B cell (primary cell): Measurements from ENCODE around the gene KRT39. TPM values are rescaled to one million over a fixed set of nuclear protein-coding genes. Genes with fewer than 3 reads are reported as not detected.

Source experiments
- ATAC-seq: fragments of 200-7000 bp; cut with Tn5 transposase; one replicate; pipeline ENCODE4 v1.10.0; 2021; ENCODE audit warnings: low read depth, mild to moderate bottlenecking, moderate number of reproducible peaks, moderate library complexity
- CTCF ChIA-PET: fragments of 350-600 bp; sonication (Branson Sonifier 250); formaldehyde crosslinking; loops from one replicate; lab custom pipeline; 2021; ENCODE audit warnings: antibody characterized with exemption, inconsistent platforms; lab: Charles Lee
- POLR2A ChIA-PET: fragments of 350-600 bp; sonication (Branson Sonifier 250); formaldehyde crosslinking; loops from one replicate; lab custom pipeline; 2021; ENCODE audit warnings: antibody characterized with exemption; lab: Charles Lee
- DNase-seq: peaks from one replicate; pipeline ENCODE4 v3.0.0; 2013
- H2AFZ ChIP-seq: 2 replicates; pipeline ENCODE4 v1.6.1; 2012; ENCODE audit warnings: mild to moderate bottlenecking, low read depth, low read length; ENCODE audit not compliant: insufficient read depth, poor library complexity, severe bottlenecking
- H3K27ac ChIP-seq, 2 donors: 1 replicate in 1 of 2; 2 replicates in 1 of 2; pipeline ENCODE4 v1.5.1; 2012 to 2013; ENCODE audit warnings: low read length in 2 of 2, mild to moderate bottlenecking in 2 of 2, moderate library complexity in 1 of 2
- H3K27me3 ChIP-seq, 4 experiments: fragments of 200-600 bp in 1 of 4; sonication (generic) in 1 of 4; replicated peaks in 1 of 4; 1 replicate in 2 of 4; 2 replicates in 2 of 4; pipeline versions ENCODE4 v1.6.1 to v1.7.0; 2013 to 2016; ENCODE audit warnings: low read length in 3 of 4, mild to moderate bottlenecking in 2 of 4, mixed read lengths in 1 of 4, moderate library complexity in 1 of 4; ENCODE audit not compliant: insufficient read depth in 4 of 4, control insufficient read depth in 3 of 4; ENCODE audit errors: control extremely low read depth in 1 of 4
- H3K36me3 ChIP-seq, 2 experiments: replicated peaks in 1 of 2; 1 replicate in 1 of 2; 2 replicates in 1 of 2; pipeline versions ENCODE4 v1.6.1 to v1.7.1; 2013; ENCODE audit warnings: low read length in 1 of 2; ENCODE audit not compliant: insufficient read depth in 2 of 2, control insufficient read depth in 1 of 2; ENCODE audit errors: control extremely low read depth in 1 of 2, extremely low read depth in 1 of 2
- H3K4me1 ChIP-seq, 2 donors: fragments of 200-600 bp in 1 of 2; sonication (generic) in 1 of 2; 1 replicate in 1 of 2; 2 replicates in 1 of 2; pipeline versions ENCODE4 v1.5.1 to v1.6.1; 2013 to 2017; ENCODE audit warnings: low read length in 2 of 2; ENCODE audit not compliant: control insufficient read depth in 2 of 2, insufficient read depth in 2 of 2
- H3K4me2 ChIP-seq: replicated peaks from 2 replicates; pipeline ENCODE3; 2012; ENCODE audit warnings: mild to moderate bottlenecking, low read depth, low read length; ENCODE audit not compliant: poor library complexity, severe bottlenecking
- H3K4me3 ChIP-seq, 5 experiments: fragments of 200-600 bp in 1 of 5; sonication (generic) in 1 of 5; 1 replicate in 3 of 5; 2 replicates in 2 of 5; pipeline versions ENCODE4 v1.5.1 to v1.7.0; 2011 to 2016; ENCODE audit warnings: low read length in 4 of 5, mild to moderate bottlenecking in 4 of 5, low read depth in 2 of 5, control low read depth in 1 of 5, moderate library complexity in 1 of 5; ENCODE audit not compliant: insufficient read depth in 1 of 5; ENCODE audit errors: control extremely low read depth in 1 of 5, extremely low read depth in 1 of 5
- H3K79me2 ChIP-seq: fragments of 200-600 bp; sonication (generic); one replicate; pipeline ENCODE4 v1.6.0; 2016; ENCODE audit warnings: low read length; ENCODE audit not compliant: control insufficient read depth, insufficient read depth
- H3K9ac ChIP-seq: fragments of 200-600 bp; sonication (generic); 2 replicates; pipeline ENCODE4 v1.6.1; 2017; ENCODE audit warnings: mild to moderate bottlenecking, low read length, moderate library complexity
- H3K9me3 ChIP-seq, 3 donors: one replicate each; pipeline versions ENCODE4 v1.6.1 to v1.7.1; 2013; ENCODE audit warnings: low read length in 2 of 3; ENCODE audit not compliant: control insufficient read depth in 2 of 3, insufficient read depth in 1 of 3; ENCODE audit errors: control extremely low read depth in 1 of 3
- H4K20me1 ChIP-seq: 2 replicates; pipeline ENCODE4 v1.6.0; 2012; ENCODE audit warnings: mild to moderate bottlenecking, low read length; ENCODE audit not compliant: insufficient read depth, control insufficient read depth, poor library complexity, severe bottlenecking
- H3K27ac Mint-ChIP-seq: one replicate; pipeline ENCODE4 v1.8.0; 2021; ENCODE audit warnings: mixed read lengths
- H3K27me3 Mint-ChIP-seq: one replicate; pipeline ENCODE4 v1.8.0; 2021; ENCODE audit warnings: mixed read lengths
- H3K4me1 Mint-ChIP-seq: one replicate; pipeline ENCODE4 v1.8.0; 2021; ENCODE audit warnings: mixed read lengths
- H3K4me3 Mint-ChIP-seq: one replicate; pipeline ENCODE4 v1.8.0; 2021; ENCODE audit warnings: mixed read lengths
- H3K9me3 Mint-ChIP-seq: one replicate; pipeline ENCODE4 v1.8.0; 2022; ENCODE audit warnings: mixed read lengths; ENCODE audit not compliant: insufficient read depth
- CTCF ChIP-seq: fragments of 200-600 bp; IDR thresholded peaks from one replicate; pipeline ENCODE4 v1.8.0; 2022; ENCODE audit warnings: antibody characterized with exemption, mild to moderate bottlenecking
- EZH2 ChIP-seq: IDR thresholded peaks from 2 replicates; pipeline ENCODE4 v1.6.1; 2012; ENCODE audit warnings: borderline replicate concordance, low read depth, mild to moderate bottlenecking, moderate library complexity, low read length; ENCODE audit not compliant: insufficient read depth, poor library complexity, severe bottlenecking
- WGBS: methylation state at CpG from one replicate; pipeline ENCODE4 v1.1.5; 2013; ENCODE audit warnings: missing lambda C conversion rate; ENCODE audit not compliant: insufficient coverage; 5-methylcytosine and 5-hydroxymethylcytosine counted together
- intact Hi-C: fragments of 100-400 bp; cut with micrococcal nuclease; formaldehyde crosslinking; loops from one replicate; pipeline ENCODE4 v1.10.0; 2022
- polyA plus RNA-seq: library from polyadenylated mRNA; depleted of rRNA; stranded (reverse); fragments of >200 nt; gene quantifications from 2 replicates; pipeline ENCODE4 v1.2.3, GENCODE V29; 2012
- total RNA-seq, 2 donors: library from RNA; stranded (reverse); fragments of 120-200 nt in 1 of 2; gene quantifications; 1 replicate in 1 of 2; 2 replicates in 1 of 2; pipeline versions ENCODE4 v1.2.3 to v1.2.4, GENCODE V29; 2013 to 2022

The KRT39 gene
- total and polyA plus RNA-seq, 2 donors (not counting 1 experiment from before 2014, with no cell fraction given), result not detected

GRCh38 chr17:40995116-40995515 is 28.4 kb upstream of the KRT39 start:
- peaks cover 0 to 10% (median 6%) of the 10 kb centered on the region in 4 experiments for H3K27me3 ChIP-seq
- Mint-ChIP-seq H3K27ac (no peak overlapping the region), H3K4me3 (no peak overlapping the region), H3K9me3 (no peaks in the 10 kb centered on the region), H3K4me1 (no peaks in the 10 kb centered on the region), H3K27me3 (peaks cover 56% of the 10 kb centered on the region)
- TF ChIP-seq EZH2 (no peak), CTCF (no peak)
- H3K9ac ChIP-seq, result no peak overlapping the region
- ChIA-PET CTCF (interaction anchor here (0.6 kb wide), 1 partner anchor 436 kb away, joined by 3 read pairs; no protein-coding TSS in a partner anchor), POLR2A (no interaction called here)
- no peaks in the 10 kb centered on the region for H3K4me1 ChIP-seq
- no peak overlapping the region for H3K27ac ChIP-seq
- H3K4me2 ChIP-seq, result no peak overlapping the region
- no CpG with 5 or more reads among the region's 1 CpG for WGBS
- no peaks in the 10 kb centered on the region for H3K36me3 ChIP-seq
- no peaks in the 10 kb centered on the region for H4K20me1 ChIP-seq
- H3K79me2 ChIP-seq, result no peaks in the 10 kb centered on the region
- no peak overlapping the region for H3K4me3 ChIP-seq
- H3K9me3 ChIP-seq, result no peaks in the 10 kb centered on the region
- ATAC-seq, result no peak
- DNase-seq, result no peak
- intact Hi-C loops, result no loop called here
- H2AFZ ChIP-seq, result no peak overlapping the region

- no peak for ATAC-seq
- Mint-ChIP-seq H3K27ac (no peak within 1 kb of the TSS), H3K27me3 (peaks cover 55% of the 10 kb centered on the region), H3K4me3 (no peak within 1 kb of the TSS), H3K9me3 (no peaks in the 10 kb centered on the region), H3K4me1 (no peaks in the 10 kb centered on the region)
- WGBS, result 68% methylated on average over 4 of the region's 4 CpGs
- no peaks in the 10 kb centered on the region for H3K79me2 ChIP-seq
- H2AFZ ChIP-seq, result no peak within 1 kb of the TSS
- no peaks in the 10 kb centered on the region for H4K20me1 ChIP-seq
- intact Hi-C loops, result no loop called here
- no peaks in the 10 kb centered on the region for H3K36me3 ChIP-seq
- peaks cover 0 to 10% (median 6%) of the 10 kb centered on the region in 4 experiments for H3K27me3 ChIP-seq
- no peak for TF ChIP-seq CTCF
- no peak within 1 kb of the TSS for H3K4me3 ChIP-seq
- ChIA-PET CTCF (no interaction called here), POLR2A (no interaction called here)
- no peaks in the 10 kb centered on the region for H3K4me1 ChIP-seq
- no peak within 1 kb of the TSS for H3K9ac ChIP-seq
- H3K4me2 ChIP-seq, result no peak within 1 kb of the TSS
- H3K27ac ChIP-seq, result no peak within 1 kb of the TSS
- H3K9me3 ChIP-seq, result no peaks in the 10 kb centered on the region
- DNase-seq, result no peak
Measured at GRCh38 chr17:40993839-40994238, 27.1 kb upstream of the KRT39 start, which contains the start of gene KRTAP3-3. TSS of gene KRTAP3-3 (minus strand) at chr17:40994164. CDS start at chr17:40994097, 67 bp downstream.
